Gastrocnemius medialis (tissue), 4 donors: ENCODE measurements around the gene SIK2. TPM values are rescaled to one million over a fixed set of nuclear protein-coding genes. Genes with fewer than 3 reads are reported as not detected.

Source experiments
- ATAC-seq, 2 donors: fragments of 150-250 bp; one replicate each; pipeline ENCODE4 v1.9.1; 2016
- DNase-seq, 2 donors: peaks; one replicate each; pipeline ENCODE4 v3.0.0-alpha.2; 2019
- H3K27ac ChIP-seq, 4 donors: fragments of 200-600 bp; sonication (generic); 1 replicate in 1 of 4; 2 replicates in 3 of 4; pipeline ENCODE4 v1.5.1; 2016 to 2018; ENCODE audit warnings: mild to moderate bottlenecking in 2 of 4, moderate library complexity in 1 of 4
- H3K27me3 ChIP-seq, 3 donors: fragments of 200-600 bp; sonication (generic) in 2 of 3; 1 replicate in 1 of 3; 2 replicates in 2 of 3; pipeline versions ENCODE4 v1.5.1 to v1.6.0; 2016 to 2019; ENCODE audit warnings: mild to moderate bottlenecking in 1 of 3, moderate library complexity in 1 of 3
- H3K36me3 ChIP-seq, 2 donors: fragments of 200-600 bp; sonication (generic) in 1 of 2; one replicate each; pipeline ENCODE4 v1.5.1; 2017 to 2018
- H3K4me1 ChIP-seq, 2 donors: fragments of 200-600 bp; sonication (generic) in 1 of 2; one replicate each; pipeline ENCODE4 v1.5.1; 2016 to 2017; ENCODE audit warnings: mild to moderate bottlenecking in 2 of 2
- H3K4me3 ChIP-seq, 4 donors: fragments of 200-600 bp; sonication (generic) in 3 of 4; 1 replicate in 1 of 4; 2 replicates in 3 of 4; pipeline ENCODE4 v1.5.1; 2016 to 2019; ENCODE audit warnings: mild to moderate bottlenecking in 2 of 4
- H3K9me3 ChIP-seq, 3 donors: fragments of 200-600 bp; sonication (generic) in 2 of 3; 1 replicate in 1 of 3; 2 replicates in 2 of 3; pipeline ENCODE4 v1.5.1; 2016 to 2019
- CTCF ChIP-seq, 5 experiments: fragments of 450-650 bp in 3 of 5; fragments of 200-600 bp in 2 of 5; sonication (generic) in 2 of 5; IDR thresholded peaks in 4 of 5; conservative IDR thresholded peaks in 1 of 5; 1 replicate in 4 of 5; 2 replicates in 1 of 5; pipeline ENCODE4 v1.5.1; 2016 to 2019; ENCODE audit warnings: antibody characterized with exemption in 5 of 5, mild to moderate bottlenecking in 3 of 5, moderate library complexity in 3 of 5
- POLR2A ChIP-seq, 2 donors: fragments of 450-650 bp; IDR thresholded peaks; one replicate each; pipeline ENCODE4 v1.6.1; 2017; ENCODE audit warnings: antibody characterized with exemption in 2 of 2, mild to moderate bottlenecking in 2 of 2, moderate library complexity in 2 of 2
- in situ Hi-C, 4 donors: fragments of 200-750 bp; cut with MboI; loops; one replicate each; pipeline versions ENCODE4 v1.15.0 to v1.8.0; 2017; ENCODE audit warnings: low sequenced_read_pairs in 4 of 4
- intact Hi-C: fragments of 100-400 bp; cut with DNase I; formaldehyde crosslinking; loops from one replicate; pipeline ENCODE4 v1.15.1; 2023; ENCODE audit warnings: low total_unique reads
- total RNA-seq, 4 donors: library from RNA; depleted of rRNA; stranded (reverse); fragments of >200 nt; gene quantifications; one replicate each; pipeline versions ENCODE4 v1.1.0 to v1.2.3, GENCODE V29; 2016

SIK2 gene
- total RNA-seq, 4 donors from 2014 or later, result 16.5 to 98.7 (median 43.8) TPM

GRCh38 chr11:111589886-111590499 lies 12.3 kb upstream of the SIK2 start:
- no peaks in the 10 kb centered on the region for H3K4me1 ChIP-seq
- in situ Hi-C loops (loop anchor here in 1 of 4 donors (5.0 kb wide), 1 partner anchor 252 kb away; no protein-coding TSS in a partner anchor), intact Hi-C loops (no loop called here)
- no peaks in the 10 kb centered on the region for H3K36me3 ChIP-seq
- ATAC-seq, result no peak
- no peak for DNase-seq
- H3K4me3 ChIP-seq, result no peak overlapping the region
- H3K27ac ChIP-seq, result no peak overlapping the region
- no peaks in the 10 kb centered on the region for H3K9me3 ChIP-seq
- no peaks in the 10 kb centered on the region for H3K27me3 ChIP-seq
- TF ChIP-seq POLR2A (IDR thresholded peaks at IDR 0.05) (no peak), CTCF (IDR thresholded peaks at IDR 0.05 in 4 of 5, conservative IDR thresholded peaks at IDR 0.05 in 1 of 5) (no peak)

- in situ Hi-C loops, result no loop called here
Observed at GRCh38 chr11:111591187-111591960, 10.9 kb upstream of the SIK2 start.

GRCh38 chr11:111592491-111592890 lies 9.8 kb upstream of the SIK2 start:
- intact Hi-C loops (no loop called here), in situ Hi-C loops (no loop called here)
- Histone ChIP-seq H3K4me3 (no peak overlapping the region), H3K27ac (no peak overlapping the region), H3K9me3 (no peaks in the 10 kb centered on the region), H3K4me1 (no peaks in the 10 kb centered on the region), H3K36me3 (no peaks in the 10 kb centered on the region), H3K27me3 (no peaks in the 10 kb centered on the region)
- TF ChIP-seq CTCF (IDR thresholded peaks at IDR 0.05 in 4 of 5, conservative IDR thresholded peaks at IDR 0.05 in 1 of 5), result no peak
- no peak for TF ChIP-seq POLR2A (IDR thresholded peaks at IDR 0.05)
- no peak for ATAC-seq
- no peak for DNase-seq

More at GRCh38 chr11:111591187-111591960, 10.9 kb upstream of the SIK2 start:
- H3K4me1 ChIP-seq, result no peaks in the 10 kb centered on the region
- no peaks in the 10 kb centered on the region for H3K9me3 ChIP-seq
- intact Hi-C loops, result no loop called here
- no peak overlapping the region for H3K4me3 ChIP-seq
- H3K27ac ChIP-seq, result no peak overlapping the region
- ATAC-seq, result no peak
- no peaks in the 10 kb centered on the region for H3K27me3 ChIP-seq
- H3K36me3 ChIP-seq, result no peaks in the 10 kb centered on the region
- no peak for DNase-seq
- TF ChIP-seq POLR2A (IDR thresholded peaks at IDR 0.05) (no peak), CTCF (IDR thresholded peaks at IDR 0.05 in 4 of 5, conservative IDR thresholded peaks at IDR 0.05 in 1 of 5) (no peak)

- no peak overlapping the region for H3K4me3 ChIP-seq
- in situ Hi-C loops (no loop called here), intact Hi-C loops (no loop called here)
- no peaks in the 10 kb centered on the region for H3K36me3 ChIP-seq
- peaks cover under 1% of the 10 kb centered on the region in 2 donors for H3K4me1 ChIP-seq
- no peaks in the 10 kb centered on the region for H3K27me3 ChIP-seq
- ATAC-seq (no peak), DNase-seq (no peak)
- no peak for TF ChIP-seq CTCF (IDR thresholded peaks at IDR 0.05 in 4 of 5, conservative IDR thresholded peaks at IDR 0.05 in 1 of 5)
- TF ChIP-seq POLR2A (IDR thresholded peaks at IDR 0.05), result no peak
- H3K9me3 ChIP-seq, result no peaks in the 10 kb centered on the region
- no peak overlapping the region for H3K27ac ChIP-seq
Observed at GRCh38 chr11:111596319-111596718, 5.9 kb upstream of the SIK2 start.
